HG02938 (cell line): ENCODE measurements around the gene GATD1.
"Not testable (repeated sequence)": the region's sequence is repeated elsewhere in the genome, so short reads cannot be mapped to it uniquely, and the experiment has no call there.

ENCODE experiments used
- ATAC-seq: cut with Tn5 transposase; IDR thresholded peaks from one replicate; pipeline ENCODE4 v1.9.1; 2021; ENCODE audit warnings: mild to moderate bottlenecking, moderate library complexity; ENCODE audit not compliant: unreplicated experiment

GATD1 gene

GRCh38 chr11:765025-765801, 12.1 kb downstream of the GATD1 start:
- no peak for ATAC-seq

- no peak for ATAC-seq
These were observed 12.8 kb downstream of the GATD1 start for GRCh38 chr11:764322-765024.

- no peak for ATAC-seq
These were observed 13.6 kb downstream of the GATD1 start for GRCh38 chr11:763549-764321.

GRCh38 chr11:763073-763463, 14.2 kb downstream of the GATD1 start:
- no peak for ATAC-seq

- ATAC-seq = no peak
These were observed 14.7 kb downstream of the GATD1 start for GRCh38 chr11:762421-763072.

- ATAC-seq = no peak
These were observed 15.7 kb downstream of the GATD1 start for GRCh38 chr11:761526-762108.

- ATAC-seq = no peak
These were observed 17.1 kb downstream of the GATD1 start for GRCh38 chr11:760236-760635.

GRCh38 chr11:749731-750130, 27.6 kb downstream of the GATD1 start:
- no peak for ATAC-seq

- peak; percentile 5 for ATAC-seq
These were observed 29.3 kb downstream of the GATD1 start for GRCh38 chr11:748007-748359.

GRCh38 chr11:747158-748006, 29.9 kb downstream of the GATD1 start, which contains the start of gene TALDO1:
Gene TALDO1 (plus strand): TSS chr11:747464. CDS start chr11:747482, 18 bp downstream.
- peak; percentile 74 for ATAC-seq

GRCh38 chr11:746289-747157, 30.8 kb downstream of the GATD1 start:
- peak; percentile 40 for ATAC-seq

- ATAC-seq = no peak
These were observed 31.9 kb downstream of the GATD1 start for GRCh38 chr11:745428-745827.

- no peak for ATAC-seq
These were observed 34.6 kb downstream of the GATD1 start for GRCh38 chr11:742571-743201.

- ATAC-seq = no peak
These were observed 35.1 kb downstream of the GATD1 start for GRCh38 chr11:742156-742546.

GRCh38 chr11:737899-738298, 39.4 kb downstream of the GATD1 start:
- not testable (repeated sequence) for ATAC-seq

GRCh38 chr11:737366-737765, 39.9 kb downstream of the GATD1 start:
- no peak for ATAC-seq

- not testable (repeated sequence) for ATAC-seq
These were observed 42.7 kb downstream of the GATD1 start for GRCh38 chr11:734541-734940.

- no peak for ATAC-seq
These were observed 44.2 kb downstream of the GATD1 start for GRCh38 chr11:733072-733471.
